Measurements from ENCODE around the gene SOX13.
"Not testable (repeated sequence)": the region's sequence is repeated elsewhere in the genome, so short reads cannot be mapped to it uniquely, and the experiment has no call there.

The SOX13 gene

GRCh38 chr1:204087893-204088528 lies 15.1 kb downstream of the SOX13 start:
- DNase-seq = no peak

- no peak for DNase-seq
Measured at GRCh38 chr1:204088596-204088995, 15.7 kb downstream of the SOX13 start.

- no peak for DNase-seq
Measured at GRCh38 chr1:204089044-204089751, 16.3 kb downstream of the SOX13 start.

GRCh38 chr1:204090132-204090531 lies 17.2 kb downstream of the SOX13 start:
- DNase-seq = not testable (repeated sequence)

GRCh38 chr1:204091066-204091465 lies 18.2 kb downstream of the SOX13 start:
- no peak for DNase-seq

- no peak for DNase-seq
Measured at GRCh38 chr1:204091787-204092312, 18.9 kb downstream of the SOX13 start.

- no peak for DNase-seq
Measured at GRCh38 chr1:204092632-204093420, 19.9 kb downstream of the SOX13 start.

- DNase-seq = no peak
Measured at GRCh38 chr1:204093421-204093717, 20.5 kb downstream of the SOX13 start.

- DNase-seq = no peak
Measured at GRCh38 chr1:204093781-204094180, 20.9 kb downstream of the SOX13 start.

GRCh38 chr1:204094313-204094729 lies 21.4 kb downstream of the SOX13 start:
- DNase-seq = no peak

GRCh38 chr1:204094856-204095634 lies 22.1 kb downstream of the SOX13 start:
- no peak for DNase-seq

GRCh38 chr1:204096931-204097330 lies 24.0 kb downstream of the SOX13 start:
- no peak for DNase-seq

GRCh38 chr1:204098683-204099082 lies 25.8 kb downstream of the SOX13 start:
- no peak for DNase-seq

- not testable (repeated sequence) for DNase-seq
Measured at GRCh38 chr1:204099754-204100153, 26.8 kb downstream of the SOX13 start.

GRCh38 chr1:204102029-204102611 lies 29.2 kb downstream of the SOX13 start:
- no peak for DNase-seq

- DNase-seq = no peak
Measured at GRCh38 chr1:204102739-204103430, 30.0 kb downstream of the SOX13 start.

GRCh38 chr1:204103431-204103741 lies 30.5 kb downstream of the SOX13 start:
- no peak for DNase-seq

- DNase-seq = no peak
Measured at GRCh38 chr1:204104331-204105130, 31.6 kb downstream of the SOX13 start.

GRCh38 chr1:204105131-204105515 lies 32.2 kb downstream of the SOX13 start:
- no peak for DNase-seq

- no peak for DNase-seq
Measured at GRCh38 chr1:204106825-204107224, 33.9 kb downstream of the SOX13 start.

- DNase-seq = no peak
Measured at GRCh38 chr1:204107892-204108291, 35.0 kb downstream of the SOX13 start.
